Endometrium (tissue), 2 donors: Measurements from ENCODE around the gene UCHL3.

Experiments used
- FAIRE-seq: peaks from 2 replicates; lab custom pipeline; 2012; peaks lifted over from hg19 to GRCh38; lab: Jason Lieb, UNC
- donor health status: control.
- donor health status: control.

Gene UCHL3

DNA sequence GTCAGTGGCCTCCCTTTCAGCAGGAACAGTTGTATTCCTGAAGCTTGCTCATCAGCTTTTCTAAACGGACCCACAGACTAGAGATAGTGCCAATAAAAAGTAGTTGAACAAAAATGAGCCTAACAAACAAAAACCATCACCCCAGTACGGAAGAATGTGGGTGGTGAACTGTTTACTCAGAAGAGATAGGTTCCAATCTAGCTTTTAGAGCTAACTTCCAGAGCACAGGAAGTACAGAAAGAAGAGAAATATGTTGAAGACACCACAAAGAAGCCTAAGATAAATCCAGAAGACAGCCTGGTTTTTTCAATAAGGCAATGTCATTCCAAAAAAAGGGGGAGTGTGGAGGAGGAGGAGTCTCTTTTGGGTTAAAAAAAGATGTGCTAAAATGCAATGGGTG, 83.7 kb downstream of the UCHL3 start:
- FAIRE-seq, result no peak

DNA sequence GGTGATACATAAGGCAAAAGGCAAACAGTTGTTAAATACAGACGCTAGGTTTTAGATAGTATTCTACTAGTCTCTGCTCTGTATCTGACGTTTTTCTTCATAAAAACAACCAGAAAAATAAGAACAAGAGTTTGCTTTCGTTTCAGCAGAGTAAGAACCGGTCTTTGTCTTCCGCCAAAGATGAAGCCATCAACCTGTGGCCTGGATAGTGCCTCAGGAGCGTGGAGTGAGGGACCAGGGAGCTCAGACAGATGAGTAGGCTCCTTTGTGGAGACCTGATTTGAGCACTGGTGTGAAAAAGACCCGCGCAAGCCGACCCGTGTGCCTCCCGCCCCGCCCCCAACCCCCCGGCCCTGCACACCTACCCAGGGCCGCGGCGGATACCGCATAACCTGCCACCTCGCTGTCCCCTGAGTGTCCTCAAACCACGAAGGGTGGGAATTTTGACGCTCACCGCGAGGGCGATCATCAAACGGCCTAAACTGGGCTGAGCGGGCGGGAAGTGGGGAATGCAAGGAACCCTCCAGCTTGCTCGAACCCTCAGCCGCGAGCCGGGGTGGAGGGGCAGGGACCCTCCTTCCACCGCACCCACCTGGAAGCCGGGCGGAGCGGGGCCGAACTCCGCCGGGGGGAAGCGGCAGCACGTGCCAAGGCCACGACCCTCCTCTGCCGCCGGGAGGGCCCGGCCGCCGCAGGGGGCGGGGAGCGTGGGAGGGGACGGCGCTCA, 85.7 kb downstream of the UCHL3 start:
- FAIRE-seq, result no peak

DNA sequence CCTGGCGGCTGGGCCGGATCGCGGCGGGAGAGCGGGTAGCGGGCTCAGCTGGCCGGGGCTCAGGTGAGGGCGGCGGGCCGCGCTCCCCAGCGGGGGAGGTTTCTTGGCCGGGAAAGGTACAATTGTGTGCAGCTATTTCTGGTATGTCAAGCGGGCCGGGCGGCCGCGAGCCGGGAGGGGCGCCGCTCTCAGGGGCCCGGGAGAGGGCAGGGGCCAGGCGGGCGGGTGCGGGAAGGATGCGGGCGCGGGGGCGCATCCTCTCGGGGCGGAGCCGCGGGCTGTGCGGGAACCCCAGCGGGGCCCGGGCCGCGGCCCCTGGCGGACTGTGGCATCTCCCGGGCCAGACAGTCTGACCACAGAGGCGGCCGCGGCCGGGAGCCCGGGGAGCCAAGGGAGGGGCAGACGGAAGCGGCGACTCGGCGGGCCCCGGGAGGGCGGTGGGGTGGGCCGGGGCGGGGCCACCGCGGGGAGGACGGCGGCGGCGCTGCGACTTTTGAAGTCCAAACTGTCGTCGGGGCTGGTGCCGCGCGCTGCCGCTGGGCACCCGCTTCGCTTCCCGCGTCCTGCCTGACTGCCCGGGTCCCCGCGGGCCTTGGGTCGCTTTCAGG, 86.3 kb downstream of the UCHL3 start, which contains the start of gene LMO7:
Gene LMO7 (plus strand): TSS at position 503 of the 608 bp plus-strand sequence. CDS start 328 bp downstream, outside the sequence.
- FAIRE-seq, result no peak

DNA sequence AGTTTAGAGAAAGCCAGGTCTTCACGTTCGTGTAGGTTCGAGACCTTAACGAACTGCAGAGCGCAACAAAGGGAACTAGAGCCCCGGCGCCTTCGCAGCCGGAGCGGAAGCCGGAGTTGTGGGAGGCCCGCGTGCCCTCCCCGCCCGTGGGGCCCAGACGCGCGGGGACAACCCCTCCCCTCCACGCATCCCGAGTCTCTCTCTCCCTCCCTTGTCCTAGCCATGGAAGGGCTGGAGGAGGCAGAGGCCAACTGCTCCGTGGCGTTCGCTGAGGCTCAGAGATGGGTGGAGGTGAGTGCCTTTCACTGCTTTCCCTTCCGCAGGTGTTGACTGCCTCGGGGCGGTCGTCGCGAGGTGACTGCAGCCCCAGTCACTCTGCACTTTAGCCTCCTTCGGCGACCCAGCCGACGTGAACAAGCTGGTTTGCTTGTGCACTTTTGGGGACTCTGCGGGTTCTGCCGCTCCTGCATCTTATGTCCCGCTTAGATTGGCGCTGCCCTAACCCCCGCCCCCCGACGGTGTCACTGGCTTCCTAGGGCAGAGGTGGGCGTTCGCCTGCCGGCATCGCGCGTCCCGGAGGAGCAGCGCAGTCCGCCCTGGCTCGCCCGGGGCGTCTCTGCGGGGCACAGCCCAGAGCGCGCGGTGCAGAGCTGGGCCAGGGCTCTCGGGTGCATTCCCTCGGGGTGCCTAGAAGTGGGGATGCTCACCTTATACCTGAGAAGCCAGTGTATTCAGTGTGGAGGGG, 87.0 kb downstream of the UCHL3 start:
- FAIRE-seq, result no peak

DNA sequence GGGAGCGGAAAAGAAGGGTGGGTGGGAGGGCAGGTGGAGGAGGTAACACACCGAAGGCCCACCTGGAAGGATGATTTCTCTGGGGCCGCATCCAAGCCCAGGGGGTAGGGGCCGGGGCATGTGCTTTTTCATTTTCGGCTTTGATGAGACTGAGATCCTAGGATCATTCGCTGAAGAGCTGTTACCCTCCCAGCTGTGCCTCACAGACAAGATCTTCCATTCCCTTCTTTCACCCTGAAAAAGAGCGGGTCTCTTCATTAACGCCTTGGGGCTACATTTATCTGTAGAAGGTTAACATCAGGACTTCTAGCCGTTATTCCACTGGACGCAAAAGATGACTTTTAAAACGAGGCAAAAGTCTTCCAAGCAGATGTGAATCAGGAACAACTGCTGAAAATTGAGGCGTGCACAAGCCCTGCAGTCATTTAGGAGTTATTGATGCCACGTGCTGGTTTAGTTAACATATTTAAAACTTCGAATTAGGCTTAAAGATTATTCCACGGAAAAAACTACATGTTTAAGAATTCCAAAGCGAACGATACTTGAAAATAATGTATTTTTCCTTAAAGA, 87.7 kb downstream of the UCHL3 start:
- FAIRE-seq, result no peak

DNA sequence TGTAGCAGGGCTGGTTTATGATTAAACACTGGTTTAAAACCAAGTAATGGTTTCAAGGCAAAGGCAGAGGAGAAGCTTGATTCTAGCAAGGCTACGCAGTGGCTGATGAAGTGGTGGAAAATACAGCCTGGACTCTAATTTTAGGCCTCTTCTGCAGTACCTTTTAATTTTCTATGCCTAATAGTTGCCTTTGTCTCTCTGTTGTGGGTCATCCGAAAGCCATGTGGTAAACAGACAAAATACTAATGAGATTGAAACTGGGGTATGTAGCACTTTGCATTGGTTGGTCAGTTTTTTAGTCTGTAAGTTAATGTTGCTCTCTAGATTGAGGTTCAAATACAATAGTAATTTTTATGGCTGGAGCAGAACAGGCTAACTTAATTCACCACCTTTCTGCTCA, 89.9 kb downstream of the UCHL3 start:
- no peak for FAIRE-seq

DNA sequence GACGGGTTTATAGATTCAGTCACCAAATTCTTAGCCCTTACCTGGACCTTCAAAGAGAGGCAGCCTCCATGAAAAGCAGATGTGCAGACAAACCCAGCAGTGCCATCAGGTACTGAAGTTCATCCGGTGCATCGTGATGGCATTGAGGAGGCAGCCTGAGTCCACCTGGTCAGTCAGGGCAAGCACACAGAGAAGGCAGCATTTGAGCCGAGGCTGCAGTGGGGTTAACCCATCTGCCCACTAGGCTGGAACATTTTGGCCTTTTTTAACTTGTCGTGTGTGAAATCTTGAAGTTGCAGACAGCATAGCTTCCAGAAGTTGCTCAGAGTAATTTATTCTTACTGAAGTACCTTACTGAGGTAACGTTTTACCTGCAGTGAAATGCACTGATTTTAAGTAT, 91.4 kb downstream of the UCHL3 start:
- no peak for FAIRE-seq

DNA sequence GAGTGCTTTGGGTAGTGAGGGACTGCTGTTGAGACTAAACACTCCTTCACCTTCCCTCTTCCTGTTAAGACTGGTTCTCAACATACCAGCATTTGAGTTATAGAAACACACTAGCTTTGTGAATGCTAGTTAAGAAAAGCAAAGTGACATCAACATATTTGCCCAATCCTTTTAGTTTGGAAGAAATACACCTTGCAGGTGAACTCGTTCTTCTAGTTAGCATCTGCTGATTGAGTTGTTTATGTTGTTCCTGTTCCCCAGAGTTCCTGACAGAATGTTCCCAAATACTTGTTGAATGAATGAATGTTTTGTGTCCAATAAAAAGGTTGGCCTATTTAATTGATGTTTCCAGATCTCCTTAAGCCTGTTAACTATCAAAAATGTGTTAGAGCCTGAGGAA, 93.6 kb downstream of the UCHL3 start:
- no peak for FAIRE-seq

DNA sequence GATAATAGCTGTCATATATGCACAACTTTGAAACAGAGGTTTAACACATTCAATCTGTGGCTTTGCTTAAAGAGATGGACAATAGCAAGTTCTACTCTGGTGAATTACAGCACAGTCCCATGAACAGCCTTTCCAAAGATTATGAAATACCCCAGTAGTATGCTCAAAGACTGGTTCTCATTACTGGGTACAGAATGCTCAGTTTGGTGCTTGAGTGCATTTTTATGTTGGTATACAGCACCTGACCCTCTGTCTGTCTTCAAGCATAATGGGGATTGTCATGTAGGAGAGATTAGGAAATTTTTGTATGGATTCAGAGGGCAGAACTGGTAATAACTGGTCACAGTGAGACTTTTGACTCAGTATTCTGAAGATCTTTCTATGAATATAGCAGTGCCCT, 94.1 kb downstream of the UCHL3 start:
- no peak for FAIRE-seq

DNA sequence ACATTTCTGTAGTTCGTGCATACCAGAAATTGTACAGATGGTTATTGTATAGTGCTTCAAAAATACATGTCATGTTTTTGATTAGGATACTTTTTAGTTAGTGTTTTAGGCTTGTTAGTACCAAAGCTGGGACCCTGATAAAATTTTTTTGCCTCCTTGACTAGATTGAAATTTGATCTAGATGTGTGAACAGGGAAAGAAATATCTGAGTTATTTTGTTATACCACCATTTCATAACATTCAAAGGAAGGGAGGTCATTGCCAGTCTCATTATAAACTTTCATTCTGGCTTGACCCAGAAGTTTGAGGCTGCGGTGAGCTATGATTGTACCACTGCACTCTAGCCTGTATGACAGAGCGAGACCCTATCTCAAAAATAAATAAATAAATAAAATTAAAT, 95.5 kb downstream of the UCHL3 start:
- no peak for FAIRE-seq

DNA sequence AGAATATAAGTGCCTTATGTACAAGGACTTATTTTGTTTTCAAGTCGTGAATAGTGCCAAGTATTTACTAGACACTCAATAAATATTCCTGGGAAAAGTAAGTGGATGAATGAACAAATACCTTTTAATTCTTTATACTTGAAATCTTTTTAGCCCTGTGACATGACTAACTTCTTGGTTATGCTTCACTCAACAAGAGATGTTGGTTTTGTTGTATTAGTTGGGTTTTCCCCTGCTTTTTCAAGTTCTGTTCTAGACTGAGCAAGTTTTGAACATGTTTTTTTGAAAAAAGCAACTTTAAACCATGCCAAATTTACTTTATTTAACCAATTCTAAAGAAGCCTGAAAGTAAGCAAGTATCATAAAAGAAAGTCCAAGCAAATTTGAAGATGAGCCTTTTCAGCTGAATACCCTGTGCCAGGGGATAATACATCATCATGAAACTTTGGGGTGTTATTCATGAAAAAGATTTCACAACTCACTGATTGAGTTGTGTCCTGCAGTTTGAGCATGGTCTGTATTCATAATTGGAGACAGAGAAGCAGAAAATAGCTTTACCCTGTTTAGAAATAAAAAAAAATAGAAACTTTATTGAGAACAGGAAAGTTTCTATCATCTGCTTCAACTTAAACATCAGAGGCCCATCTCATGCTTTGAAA, 97.7 kb downstream of the UCHL3 start:
- FAIRE-seq, result no peak

DNA sequence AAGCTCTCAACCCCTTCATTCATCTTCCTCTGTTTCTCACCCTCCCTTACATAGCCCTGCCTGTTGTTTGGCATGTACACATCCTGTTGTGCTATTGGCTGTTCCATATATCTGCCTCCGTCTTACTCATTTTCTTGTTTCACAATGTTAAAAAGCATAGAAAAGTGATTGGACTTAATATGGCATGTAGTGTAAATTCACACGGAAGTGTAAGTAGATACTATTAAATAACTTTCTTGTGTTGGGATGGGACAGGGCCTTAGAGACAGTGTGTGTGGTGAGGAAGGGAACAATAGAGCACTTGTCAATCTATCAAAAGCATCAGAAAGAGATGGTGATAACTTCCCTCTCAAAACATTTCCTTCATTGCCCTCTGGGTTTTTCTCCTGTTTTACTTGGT, 98.9 kb downstream of the UCHL3 start:
- no peak for FAIRE-seq

DNA sequence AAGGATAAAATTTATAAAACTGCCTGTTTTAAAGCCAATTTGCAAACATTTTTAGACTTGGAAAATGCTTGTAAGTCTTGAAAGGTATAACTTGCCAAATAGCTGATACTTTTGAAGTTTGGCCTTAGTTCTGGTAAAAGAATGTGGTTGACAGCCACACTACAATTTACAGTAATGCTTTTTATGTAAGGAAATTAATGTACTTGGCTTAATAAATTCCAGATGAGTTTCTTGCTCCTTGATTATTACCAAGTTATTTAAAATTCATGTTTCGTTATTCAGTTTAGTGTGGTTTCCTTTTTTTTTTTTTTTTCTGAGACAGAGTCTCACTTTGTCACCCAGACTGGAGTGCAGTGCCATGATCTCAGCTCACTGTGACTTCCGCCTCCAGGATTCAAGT, 101.4 kb downstream of the UCHL3 start:
- FAIRE-seq, result no peak

DNA sequence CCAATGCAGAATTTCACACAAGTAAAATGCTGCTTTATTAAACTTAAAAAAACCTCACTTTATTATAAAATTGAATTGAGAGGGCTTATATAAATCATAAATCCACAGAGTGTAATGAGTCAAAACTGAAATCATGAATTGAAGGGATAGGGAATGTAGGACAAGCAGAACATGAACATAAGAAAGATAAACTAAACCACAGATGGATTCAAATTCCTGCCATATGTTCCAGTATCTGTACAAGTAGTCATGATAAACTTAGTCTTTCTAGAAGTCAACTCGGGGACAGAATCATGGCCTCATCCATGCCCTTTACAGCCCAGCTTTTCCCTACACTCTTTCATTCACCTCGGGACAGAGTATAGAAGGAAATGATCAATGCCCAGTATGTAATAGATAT, 103.1 kb downstream of the UCHL3 start:
- FAIRE-seq, result no peak
